SK-N-SH treated with all-trans-retinoic acid at 6 μM for 48 hours (cell line): ENCODE data around the gene ZNF583.

Source experiments
- ARNTL ChIP-seq: fragments of 450-650 bp; formaldehyde crosslinking; IDR thresholded peaks from 2 replicates; pipeline ENCODE4 v1.5.0; 2020; ENCODE audit warnings: low read depth, mild to moderate bottlenecking, moderate library complexity, borderline replicate concordance
- CREB5 ChIP-seq: fragments of 250-450 bp; sonication (Bioruptor Pico); IDR thresholded peaks from 2 replicates; pipeline ENCODE4 v1.5.1; 2020; ENCODE audit warnings: low read depth, mild to moderate bottlenecking, moderate library complexity
- CSDC2 ChIP-seq: fragments of 250-450 bp; sonication (Bioruptor Pico); IDR thresholded peaks from 2 replicates; pipeline ENCODE4 v1.5.0; 2020; ENCODE audit warnings: mild to moderate bottlenecking, moderate library complexity
- CSRNP3 ChIP-seq: fragments of 250-450 bp; sonication (Bioruptor Pico); IDR thresholded peaks from 2 replicates; pipeline ENCODE4 v1.5.1; 2021; ENCODE audit warnings: mild to moderate bottlenecking, moderate library complexity
- ESRRG ChIP-seq: fragments of 250-450 bp; sonication (Bioruptor Pico); IDR thresholded peaks from 2 replicates; pipeline ENCODE4 v1.6.1; 2021; ENCODE audit warnings: mild to moderate bottlenecking
- GLIS3 ChIP-seq: fragments of 250-450 bp; sonication (Bioruptor Pico); IDR thresholded peaks from 2 replicates; pipeline ENCODE4 v1.5.0; 2020; ENCODE audit warnings: mild to moderate bottlenecking, moderate library complexity
- ISL1 ChIP-seq: fragments of 250-450 bp; sonication (Bioruptor Pico); IDR thresholded peaks from 2 replicates; pipeline ENCODE4 v2.1.2; 2022; ENCODE audit warnings: mild to moderate bottlenecking, moderate library complexity
- PATZ1 ChIP-seq: fragments of 250-450 bp; sonication (Bioruptor Pico); IDR thresholded peaks from 2 replicates; pipeline ENCODE4 v1.8.0; 2020; ENCODE audit warnings: mild to moderate bottlenecking, moderate library complexity, borderline replicate concordance
- POU6F1 ChIP-seq: fragments of 250-450 bp; sonication (Bioruptor Pico); IDR thresholded peaks from 2 replicates; pipeline ENCODE4 v1.8.0; 2021; ENCODE audit warnings: low read depth, mild to moderate bottlenecking, moderate library complexity, borderline replicate concordance
- PPARA ChIP-seq: fragments of 250-450 bp; sonication (Bioruptor Pico); IDR thresholded peaks from 2 replicates; pipeline ENCODE4 v1.5.0; 2020; ENCODE audit warnings: mild to moderate bottlenecking, borderline replicate concordance
- TOX ChIP-seq: fragments of 250-450 bp; sonication (Bioruptor Pico); IDR thresholded peaks from 2 replicates; pipeline ENCODE4 v1.8.0; 2021; ENCODE audit warnings: mild to moderate bottlenecking, moderate library complexity, borderline replicate concordance
- ZFP3 ChIP-seq: fragments of 250-450 bp; sonication (Bioruptor Pico); IDR thresholded peaks from 2 replicates; pipeline ENCODE4 v1.5.0; 2020; ENCODE audit warnings: mild to moderate bottlenecking, moderate library complexity
- ZFP30 ChIP-seq: fragments of 450-650 bp; formaldehyde crosslinking; IDR thresholded peaks from 2 replicates; pipeline ENCODE4 v1.5.0; 2022; ENCODE audit warnings: mild to moderate bottlenecking, moderate library complexity

- TF ChIP-seq ZFP30 (CRISPR knock-in tag) (no peak), PATZ1 (CRISPR knock-in tag) (no peak), CREB5 (no peak), ARNTL (no peak), GLIS3 (CRISPR knock-in tag) (no peak), ISL1 (CRISPR knock-in tag) (no peak), TOX (CRISPR knock-in tag) (no peak), PPARA (CRISPR knock-in tag) (no peak), CSDC2 (CRISPR knock-in tag) (no peak), ZFP3 (CRISPR knock-in tag) (no peak), POU6F1 (CRISPR knock-in tag) (no peak), CSRNP3 (CRISPR knock-in tag) (no peak), ESRRG (CRISPR knock-in tag) (no peak)
These were observed 20.1 kb upstream of the ZNF583 start for GRCh38 chr19:56383826-56384605.
